Measurements from ENCODE around the gene MEOX1. TPM values are rescaled to one million over a fixed set of nuclear protein-coding genes. Genes with fewer than 3 reads are reported as not detected.

Gene MEOX1
- total RNA-seq, 2 donors from 2014 or later = 0.64 to 4.1 TPM

- Histone ChIP-seq H3K27ac (peak overlapping the region; percentile 57), H3K27me3 (no peaks in the 10 kb centered on the region), H3K4me1 (no peaks in the 10 kb centered on the region), H3K9me3 (no peaks in the 10 kb centered on the region), H3K4me3 (no peak overlapping the region), H3K9ac (ENCODE audit: low read depth in 2 of 2, low read length in 2 of 2) (no peak overlapping the region), H3K36me3 (no peaks in the 10 kb centered on the region)
- no peak for TF ChIP-seq CTCF (IDR thresholded peaks at IDR 0.05)
- intact Hi-C loops (cut with DNase I) = no loop called here
- no peak for DNase-seq
Measured at GRCh38 chr17:43591001-43591400, 70.7 kb downstream of the MEOX1 start.

Other genes starting within 250 kb of the MEOX1 start
- gene DHX8, start 177.9 kb downstream of the MEOX1 start, total RNA-seq = 10 to 100 TPM; 44.5 to 47.6 TPM
- 1 to 10 TPM; 1.4 to 9.0 TPM for gene ETV4, start 115.6 kb downstream of the MEOX1 start, total RNA-seq
- gene SOST, start 96.9 kb upstream of the MEOX1 start, total RNA-seq = not detected
- gene DUSP3, start 117.1 kb upstream of the MEOX1 start, total RNA-seq = 10 to 100 TPM; 43.4 to 68.7 TPM
- gene CFAP97D1, start 118.5 kb upstream of the MEOX1 start, total RNA-seq = not detected
- 1 to 10 TPM; 1.9 to 3.1 TPM for gene MPP3, start 171.2 kb upstream of the MEOX1 start, total RNA-seq
- gene CD300LG, start 185.3 kb upstream of the MEOX1 start, total RNA-seq = under 1 TPM in 1 of 2 donors, not detected in 1; 0.32 TPM
- 1 to 10 TPM; 1.1 to 2.8 TPM for gene MPP2, start 245.6 kb upstream of the MEOX1 start, total RNA-seq